ENCODE data around the gene DPM1.

Gene DPM1

DNA sequence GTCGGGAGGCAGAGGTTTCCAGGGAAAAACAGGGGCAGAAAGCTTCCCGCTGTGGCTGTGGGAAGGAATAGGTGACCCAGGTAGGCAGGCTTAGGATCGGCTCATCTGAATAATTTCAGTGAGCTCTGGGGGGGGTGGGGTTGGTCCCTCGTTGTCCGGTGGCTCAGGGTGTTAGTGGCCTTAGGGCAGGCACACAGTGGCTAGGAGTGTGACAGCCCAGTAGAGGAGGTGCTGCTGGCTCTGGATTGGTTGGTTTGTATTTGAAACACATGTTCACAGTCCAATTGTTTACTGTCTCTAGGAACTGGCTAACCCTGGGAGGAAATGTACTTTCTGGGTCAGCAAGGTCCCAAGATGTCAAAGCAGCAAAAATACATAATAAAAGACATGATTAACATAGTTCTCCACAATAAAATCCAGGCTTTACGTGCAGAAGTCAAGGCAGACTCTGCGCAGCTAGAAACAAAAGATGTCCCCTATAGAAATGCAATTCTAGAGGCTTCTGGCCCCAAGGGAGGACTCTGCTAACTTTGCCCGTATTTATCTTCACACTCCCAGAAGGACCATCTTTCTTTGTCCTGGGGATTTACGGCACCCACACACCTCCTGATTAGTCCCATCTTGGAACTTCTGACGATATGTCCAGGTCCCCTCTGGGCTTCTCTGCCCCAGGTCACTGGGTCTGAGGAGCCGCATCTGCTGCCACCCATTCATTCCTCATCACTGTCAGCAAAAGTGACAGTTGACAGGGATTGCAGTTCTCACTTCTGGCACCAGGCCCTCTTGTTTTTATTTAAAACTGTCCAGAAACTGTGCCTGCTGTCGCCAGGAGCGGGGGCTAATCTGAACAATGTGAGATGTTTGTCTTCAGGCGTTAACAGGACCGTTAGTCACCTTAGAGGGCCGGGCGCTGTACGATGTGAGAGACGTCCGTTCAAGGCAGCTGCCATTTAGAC is 19.0 kb upstream of the DPM1 start:
- DNase-seq (ENCODE audit: extremely low read depth, insufficient read length), result no peak
- no peak for TF ChIP-seq CTCF (IDR thresholded peaks at IDR 0.05; ENCODE audit: insufficient read depth, low read length, poor library complexity, severe bottlenecking)
- Histone ChIP-seq H3K36me3 (ENCODE audit: control insufficient read depth, insufficient read depth, low read length) (no peaks in the 10 kb centered on the region), H3K4me3 (replicated peaks; ENCODE audit: low read depth, low read length) (no peak overlapping the region), H3K27me3 (replicated peaks; ENCODE audit: control insufficient read depth, insufficient read depth, low read length) (peaks cover 2% of the 10 kb centered on the region; the same call in 1 of the 2 replicates)

DNA sequence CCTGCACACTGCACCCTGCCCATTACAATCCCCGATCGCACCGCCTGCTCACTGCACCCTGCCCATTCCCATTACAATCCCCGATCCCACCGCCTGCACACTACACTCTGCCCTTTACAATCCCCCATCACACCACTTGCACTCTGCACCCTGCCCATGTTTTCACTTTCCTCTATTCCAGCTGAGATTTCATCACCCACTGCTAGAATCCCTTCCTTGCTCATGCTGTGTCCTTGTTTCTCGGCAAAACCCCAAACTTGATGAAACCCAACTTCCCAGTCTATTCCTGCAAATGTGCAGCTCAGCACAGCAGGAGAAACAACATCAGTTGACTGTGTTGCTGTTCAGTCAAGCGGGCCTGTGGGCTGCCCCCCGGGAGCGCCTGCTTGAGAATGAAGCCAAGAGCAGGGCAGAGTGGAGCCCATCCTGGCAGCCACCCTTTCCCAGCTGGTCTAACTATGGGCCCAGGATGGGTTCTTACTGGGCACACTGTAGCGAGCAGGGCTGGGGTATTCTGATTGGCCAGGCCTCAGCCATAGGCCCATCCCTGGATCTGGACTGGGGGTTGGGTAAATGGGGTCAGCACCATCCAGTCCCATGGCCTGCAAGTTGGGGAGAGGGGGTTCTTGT is 17.5 kb upstream of the DPM1 start:
- Histone ChIP-seq H3K27me3 (replicated peaks; ENCODE audit: control insufficient read depth, insufficient read depth, low read length) (peaks cover 2% of the 10 kb centered on the region; the same call in 1 of the 2 replicates), H3K36me3 (ENCODE audit: control insufficient read depth, insufficient read depth, low read length) (no peaks in the 10 kb centered on the region), H3K4me3 (replicated peaks; ENCODE audit: low read depth, low read length) (no peak overlapping the region)
- no peak for TF ChIP-seq CTCF (IDR thresholded peaks at IDR 0.05; ENCODE audit: insufficient read depth, low read length, poor library complexity, severe bottlenecking)
- no peak for DNase-seq (ENCODE audit: extremely low read depth, insufficient read length)

GRCh38 chr20:50969912-50970311 is 11.6 kb upstream of the DPM1 start:
- H3K27me3 ChIP-seq (replicated peaks; ENCODE audit: control insufficient read depth, insufficient read depth, low read length), result no peaks in the 10 kb centered on the region; the same call in 1 of the 2 replicates
- no peak for TF ChIP-seq CTCF (IDR thresholded peaks at IDR 0.05; ENCODE audit: insufficient read depth, low read length, poor library complexity, severe bottlenecking)

DNA sequence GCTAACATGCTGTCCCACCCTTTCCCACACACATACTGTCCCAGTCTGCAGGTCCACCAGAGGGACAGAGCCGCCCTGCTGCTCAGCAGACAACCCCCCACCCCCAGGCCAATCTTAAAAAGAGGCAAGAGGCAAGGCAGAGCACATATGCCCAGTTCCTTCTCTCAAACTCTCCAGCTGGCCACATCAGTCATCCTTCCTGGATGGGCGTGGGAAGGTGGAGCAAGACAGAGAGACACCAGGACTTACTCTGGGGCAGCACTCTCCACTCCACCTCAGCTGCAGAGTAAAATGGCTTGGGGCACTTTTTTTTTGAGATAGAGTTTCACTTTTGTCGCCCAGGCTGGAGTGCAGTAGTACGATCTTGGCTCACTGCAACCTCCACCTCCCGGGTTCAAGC is 11.1 kb upstream of the DPM1 start:
- Histone ChIP-seq H3K27me3 (replicated peaks; ENCODE audit: control insufficient read depth, insufficient read depth, low read length) (no peaks in the 10 kb centered on the region; the same call in 1 of the 2 replicates), H3K36me3 (ENCODE audit: control insufficient read depth, insufficient read depth, low read length) (no peaks in the 10 kb centered on the region), H3K4me3 (replicated peaks; ENCODE audit: low read depth, low read length) (no peak overlapping the region)
- no peak for DNase-seq (ENCODE audit: extremely low read depth, insufficient read length)
- TF ChIP-seq CTCF (IDR thresholded peaks at IDR 0.05; ENCODE audit: insufficient read depth, low read length, poor library complexity, severe bottlenecking), result no peak

More at GRCh38 chr20:50969912-50970311, 11.6 kb upstream of the DPM1 start:
- Histone ChIP-seq H3K36me3 (ENCODE audit: control insufficient read depth, insufficient read depth, low read length) (no peaks in the 10 kb centered on the region), H3K4me3 (replicated peaks; ENCODE audit: low read depth, low read length) (no peak overlapping the region)
- DNase-seq (ENCODE audit: extremely low read depth, insufficient read length), result no peak

GRCh38 chr20:50968289-50968688 is 10.0 kb upstream of the DPM1 start:
- no peak for DNase-seq (ENCODE audit: extremely low read depth, insufficient read length)
- TF ChIP-seq CTCF (IDR thresholded peaks at IDR 0.05; ENCODE audit: insufficient read depth, low read length, poor library complexity, severe bottlenecking), result no peak
- Histone ChIP-seq H3K27me3 (replicated peaks; ENCODE audit: control insufficient read depth, insufficient read depth, low read length) (no peaks in the 10 kb centered on the region; the same call in 1 of the 2 replicates), H3K4me3 (replicated peaks; ENCODE audit: low read depth, low read length) (no peak overlapping the region), H3K36me3 (ENCODE audit: control insufficient read depth, insufficient read depth, low read length) (no peaks in the 10 kb centered on the region)
